ENCODE measurements around the gene CNMD. TPM values are rescaled to one million over a fixed set of nuclear protein-coding genes. Genes with fewer than 3 reads are reported as not detected.
"Not testable (repeated sequence)": the region's sequence is repeated elsewhere in the genome, so short reads cannot be mapped to it uniquely, and the experiment has no call there.

CNMD gene
- total RNA-seq, 1 experiment from 2014 or later = not detected

GRCh38 chr13:52744842-52745375 lies 5.3 kb upstream of the CNMD start:
- no peak for DNase-seq (ENCODE audit: low read depth)

GRCh38 chr13:52743988-52744387 lies 4.4 kb upstream of the CNMD start:
- DNase-seq (ENCODE audit: low read depth) = no peak

- DNase-seq (ENCODE audit: low read depth) = no peak
Measured at GRCh38 chr13:52743569-52743968, 3.9 kb upstream of the CNMD start.

GRCh38 chr13:52738719-52739467 lies 727 bp downstream of the CNMD start:
- no peak for DNase-seq (ENCODE audit: low read depth)

GRCh38 chr13:52737965-52738364 lies 1.7 kb downstream of the CNMD start:
- DNase-seq (ENCODE audit: low read depth) = no peak

- DNase-seq (ENCODE audit: low read depth) = no peak
Measured at GRCh38 chr13:52737451-52737850, 2.2 kb downstream of the CNMD start.

GRCh38 chr13:52736891-52737290 lies 2.7 kb downstream of the CNMD start:
- no peak for DNase-seq (ENCODE audit: low read depth)

GRCh38 chr13:52734075-52734623 lies 5.5 kb downstream of the CNMD start:
- DNase-seq (ENCODE audit: low read depth) = no peak

- DNase-seq (ENCODE audit: low read depth) = no peak
Measured at GRCh38 chr13:52726258-52726657, 13.4 kb downstream of the CNMD start.

- no peak for DNase-seq (ENCODE audit: low read depth)
Measured at GRCh38 chr13:52725302-52725701, 14.3 kb downstream of the CNMD start.

- no peak for DNase-seq (ENCODE audit: low read depth)
Measured at GRCh38 chr13:52723181-52723580, 16.4 kb downstream of the CNMD start.

- not testable (repeated sequence) for DNase-seq (ENCODE audit: low read depth)
Measured at GRCh38 chr13:52721356-52721755, 18.3 kb downstream of the CNMD start.

GRCh38 chr13:52720904-52721303 lies 18.7 kb downstream of the CNMD start:
- not testable (repeated sequence) for DNase-seq (ENCODE audit: low read depth)

- DNase-seq (ENCODE audit: low read depth) = no peak
Measured at GRCh38 chr13:52713894-52714293, 25.7 kb downstream of the CNMD start.

- no peak for DNase-seq (ENCODE audit: low read depth)
Measured at GRCh38 chr13:52712385-52712784, 27.2 kb downstream of the CNMD start.

GRCh38 chr13:52711286-52711685 lies 28.3 kb downstream of the CNMD start:
- no peak for DNase-seq (ENCODE audit: low read depth)

- not testable (repeated sequence) for DNase-seq (ENCODE audit: low read depth)
Measured at GRCh38 chr13:52708266-52708665, 31.4 kb downstream of the CNMD start.

- DNase-seq (ENCODE audit: low read depth) = no peak
Measured at GRCh38 chr13:52707375-52707774, 32.2 kb downstream of the CNMD start.

- no peak for DNase-seq (ENCODE audit: low read depth)
Measured at GRCh38 chr13:52706081-52706480, 33.5 kb downstream of the CNMD start.

- no peak for DNase-seq (ENCODE audit: low read depth)
Measured at GRCh38 chr13:52703482-52703881, 36.1 kb downstream of the CNMD start.

GRCh38 chr13:52701728-52702465 lies 37.7 kb downstream of the CNMD start:
- no peak for DNase-seq (ENCODE audit: low read depth)

- DNase-seq (ENCODE audit: low read depth) = no peak
Measured at GRCh38 chr13:52696566-52696965, 43.1 kb downstream of the CNMD start.
